GM18861 (cell line): ENCODE results near the gene PSTPIP2.
"Not testable (repeated sequence)": the region's sequence is repeated elsewhere in the genome, so short reads cannot be mapped to it uniquely, and the experiment has no call there.

Source experiments
- ATAC-seq: cut with Tn5 transposase; IDR thresholded peaks from one replicate; pipeline ENCODE4 v1.9.1; 2021; ENCODE audit not compliant: unreplicated experiment

Gene PSTPIP2

DNA sequence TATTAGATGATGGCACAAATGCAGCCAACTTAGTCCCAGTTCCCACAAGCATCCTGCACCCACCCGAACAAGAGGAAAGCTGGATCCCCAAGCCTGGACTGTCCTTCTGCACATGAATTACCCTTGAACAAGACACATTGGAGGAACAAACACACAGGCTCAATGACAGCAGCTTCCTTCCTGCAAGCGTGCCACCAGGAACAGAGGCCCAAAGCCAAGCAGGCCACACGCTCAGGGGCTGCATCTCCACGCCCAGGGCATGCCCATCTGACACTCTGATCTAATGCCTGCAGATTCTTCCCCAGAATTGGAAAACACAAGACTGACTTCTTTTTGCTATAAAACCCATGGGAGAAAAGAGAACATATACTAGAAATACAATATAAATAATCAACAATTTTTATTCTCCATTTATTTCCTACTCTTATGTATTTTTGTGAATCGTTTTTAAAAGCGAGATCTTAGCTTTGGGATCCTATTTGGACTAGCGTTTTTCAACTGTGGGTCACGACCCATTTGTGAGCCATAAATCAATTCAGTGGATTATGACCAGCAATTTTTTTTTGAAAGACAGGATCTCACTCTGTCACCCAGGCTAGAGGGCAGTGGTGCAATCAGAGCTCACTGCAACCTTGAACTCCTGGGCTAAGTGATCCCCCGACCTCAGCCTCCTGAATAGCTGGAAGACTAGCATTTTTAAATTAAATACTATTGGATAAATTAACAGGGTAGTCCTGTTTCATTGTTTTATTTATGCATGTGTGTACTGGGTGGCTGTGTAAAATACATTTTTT, 34.4 kb downstream of the PSTPIP2 start:
- ATAC-seq, result no peak

DNA sequence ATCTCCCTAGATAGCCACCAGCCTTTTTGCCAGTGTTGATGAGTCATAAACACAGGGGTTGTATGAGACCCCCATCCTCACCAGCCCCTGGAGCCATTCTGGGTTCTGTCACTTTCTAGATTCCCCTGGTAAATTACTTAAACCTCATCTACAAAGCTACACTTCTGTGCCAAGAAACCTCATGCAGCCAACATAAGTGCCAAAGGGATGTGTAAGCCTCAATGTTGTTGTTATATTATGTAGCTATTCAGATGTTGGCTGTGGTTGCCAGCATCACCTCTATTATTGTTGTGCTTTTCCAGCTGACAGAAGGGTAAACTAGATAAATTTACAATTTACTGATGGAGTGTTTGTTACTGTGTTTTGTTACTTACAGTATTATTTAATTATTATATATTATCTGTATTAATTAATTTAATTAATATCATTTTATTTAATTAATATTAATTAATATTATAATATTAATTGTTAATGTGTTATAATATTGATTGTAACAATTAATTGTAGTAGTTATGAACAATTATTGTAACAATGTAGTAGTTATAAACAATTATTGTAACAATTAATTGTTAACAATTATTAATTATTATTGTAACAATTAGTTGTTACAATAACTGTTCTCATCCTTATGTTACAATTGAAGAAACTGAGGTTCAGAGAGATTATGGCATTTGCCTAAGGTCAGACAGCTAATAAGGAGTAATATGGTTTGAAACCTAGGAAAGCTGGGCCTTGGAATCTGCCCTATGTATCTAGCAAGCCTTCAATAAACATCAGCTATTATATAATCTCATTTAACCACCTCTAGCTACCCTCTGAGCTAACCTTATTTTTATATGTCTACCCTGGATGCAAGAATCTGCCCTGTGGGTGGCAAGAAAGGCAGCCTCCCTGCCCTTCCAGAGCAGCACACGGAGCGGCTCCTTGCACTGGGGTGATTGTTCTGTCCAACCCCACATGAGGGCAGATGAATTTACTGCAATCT, 36.1 kb downstream of the PSTPIP2 start:
- no peak for ATAC-seq

DNA sequence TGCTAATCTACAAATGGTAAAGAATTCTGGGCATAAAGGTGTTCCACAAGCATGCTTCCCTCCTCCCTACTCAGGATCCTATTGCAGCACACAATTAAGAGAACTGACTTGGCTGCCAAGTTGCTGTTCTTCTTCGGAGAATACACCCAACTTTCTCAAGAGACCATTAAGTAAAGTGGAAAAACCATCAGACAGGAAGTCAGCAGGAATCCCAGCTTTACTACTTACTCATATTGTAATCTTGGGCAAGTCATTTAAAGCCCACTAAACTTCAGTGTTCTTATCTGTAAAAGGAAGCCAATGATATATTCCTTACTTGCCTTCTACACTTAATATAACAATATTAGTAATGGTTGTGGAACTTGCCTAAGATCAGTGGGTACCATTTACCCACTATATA, 37.8 kb downstream of the PSTPIP2 start:
- ATAC-seq, result no peak

GRCh38 chr18:46031741-46032140, 40.3 kb downstream of the PSTPIP2 start:
- no peak for ATAC-seq

GRCh38 chr18:46028536-46028891, 43.5 kb downstream of the PSTPIP2 start:
- no peak for ATAC-seq

DNA sequence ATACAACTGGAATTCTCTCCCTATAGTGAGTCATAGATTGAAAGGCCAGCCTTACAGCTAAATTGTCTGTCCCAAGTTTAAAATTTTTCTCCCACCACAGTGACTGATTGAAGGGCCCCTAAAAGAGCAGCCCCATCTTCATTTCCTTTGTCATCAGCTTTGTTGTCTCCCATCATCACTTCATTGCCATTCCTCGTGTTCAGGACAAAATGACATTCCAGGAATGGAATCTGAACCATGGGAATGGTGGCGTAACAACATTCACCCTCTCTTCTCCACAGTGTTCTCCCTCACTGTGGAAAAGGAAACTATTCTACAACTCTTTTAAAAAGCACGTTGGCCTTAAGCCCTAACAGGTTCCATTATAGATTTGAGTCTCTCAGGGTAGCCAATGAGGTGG, 52.1 kb downstream of the PSTPIP2 start:
- ATAC-seq, result no peak

GRCh38 chr18:46013484-46014189, 58.4 kb downstream of the PSTPIP2 start:
- peak; percentile 56 for ATAC-seq

DNA sequence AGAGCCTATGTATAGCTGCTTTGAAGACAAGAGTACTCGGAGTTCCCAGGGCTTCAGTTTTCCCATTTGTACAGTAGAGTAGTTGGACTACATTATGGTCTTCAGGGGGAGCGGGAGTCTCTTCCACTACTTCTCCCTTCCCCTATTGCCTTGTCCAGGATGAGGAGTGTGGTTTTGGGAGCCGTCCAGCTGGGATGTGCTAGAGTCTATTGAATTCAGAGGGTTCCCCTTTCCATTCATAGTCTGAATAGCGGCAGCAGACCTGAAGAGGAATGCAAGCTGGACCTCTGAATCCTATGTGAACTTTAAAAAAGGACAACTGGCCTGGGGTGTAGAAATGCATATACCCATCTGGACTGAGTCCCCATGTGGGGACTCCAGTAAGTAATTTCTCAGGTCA, 61.4 kb downstream of the PSTPIP2 start:
- ATAC-seq, result no peak

- ATAC-seq, result no peak
These were observed 62.0 kb downstream of the PSTPIP2 start for GRCh38 chr18:46010050-46010449.

- ATAC-seq, result no peak
These were observed 62.8 kb downstream of the PSTPIP2 start for GRCh38 chr18:46009125-46009840.

DNA sequence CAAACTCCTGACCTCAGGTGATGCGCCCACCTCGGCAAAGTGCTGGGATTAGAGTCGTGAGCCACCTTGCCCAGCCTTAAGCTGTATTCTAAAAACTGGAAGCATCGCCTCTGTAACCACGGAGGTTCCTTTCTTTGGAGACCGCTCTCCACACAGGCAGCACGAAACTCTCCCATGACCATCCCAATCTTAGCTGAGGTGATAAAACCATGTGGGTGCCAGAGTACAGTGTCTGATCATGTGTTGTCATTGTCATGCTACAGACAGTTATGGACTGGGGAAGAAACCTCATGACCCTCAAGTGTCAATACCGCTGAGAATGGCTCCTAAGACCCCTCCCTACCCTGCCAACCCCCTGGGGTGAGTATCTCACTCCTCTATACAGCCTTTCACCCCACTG, 63.5 kb downstream of the PSTPIP2 start:
- no peak for ATAC-seq

- no peak for ATAC-seq
These were observed 64.9 kb downstream of the PSTPIP2 start for GRCh38 chr18:46007165-46007564.

DNA sequence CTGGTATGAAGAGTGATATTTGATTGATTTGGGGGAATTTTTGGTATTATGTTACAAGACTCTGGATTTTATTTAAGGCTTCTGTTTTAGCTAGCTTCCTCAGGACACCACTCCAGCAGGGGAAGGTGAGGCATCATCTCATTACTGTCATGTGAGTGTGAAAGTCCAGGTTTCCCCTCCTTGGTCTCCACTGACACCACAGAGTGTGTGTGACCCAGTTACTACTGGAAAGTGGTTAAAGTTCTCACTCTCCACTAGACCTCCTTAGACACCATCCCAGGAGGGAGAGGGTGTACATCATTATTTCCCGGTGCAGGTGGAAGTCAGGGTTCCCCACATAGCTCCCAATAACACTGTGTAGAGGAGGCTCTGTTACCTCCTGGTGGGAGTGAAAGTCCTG, 69.1 kb downstream of the PSTPIP2 start:
- no peak for ATAC-seq

GRCh38 chr18:46001892-46002291, 70.2 kb downstream of the PSTPIP2 start:
- no peak for ATAC-seq

DNA sequence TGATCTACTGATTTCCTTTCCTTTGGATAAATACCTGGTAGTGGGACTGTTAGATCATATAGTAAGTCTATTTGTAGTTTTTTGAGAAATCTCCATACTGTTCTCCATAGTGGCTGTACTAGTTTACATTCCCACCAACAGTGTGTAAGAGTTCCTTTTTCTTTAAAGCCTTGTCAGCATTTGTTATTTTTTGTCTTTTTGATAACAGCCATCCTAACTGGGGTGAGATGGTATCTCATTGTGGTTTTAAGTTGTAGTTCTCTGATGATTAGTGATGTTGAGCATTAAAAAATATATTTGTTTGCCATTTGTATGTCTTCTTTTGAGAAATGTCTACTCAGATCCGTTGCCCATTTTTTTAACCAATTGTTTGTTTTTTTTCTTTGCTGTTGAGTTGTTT, 71.0 kb downstream of the PSTPIP2 start:
- no peak for ATAC-seq

DNA sequence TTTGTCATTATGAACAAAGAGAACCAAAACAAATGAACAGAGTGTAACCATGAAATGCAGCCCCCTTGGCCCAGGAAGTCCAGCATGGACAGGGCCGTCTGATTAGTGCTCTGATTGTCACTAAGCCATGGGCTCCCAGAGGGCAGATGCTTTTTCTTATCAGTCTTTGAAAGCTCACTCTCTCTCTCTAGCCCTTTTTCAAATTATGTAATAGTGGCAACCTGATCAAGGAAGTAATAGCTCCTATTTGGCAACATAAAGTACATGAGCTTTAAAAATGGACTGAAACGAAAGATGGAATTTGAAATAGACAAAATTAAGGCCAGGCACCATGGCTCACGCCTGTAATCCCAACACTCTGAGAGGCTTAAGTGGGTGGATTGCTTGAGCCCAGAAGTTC, 72.5 kb downstream of the PSTPIP2 start:
- no peak for ATAC-seq

GRCh38 chr18:45998244-45998643, 73.8 kb downstream of the PSTPIP2 start:
- ATAC-seq, result no peak

DNA sequence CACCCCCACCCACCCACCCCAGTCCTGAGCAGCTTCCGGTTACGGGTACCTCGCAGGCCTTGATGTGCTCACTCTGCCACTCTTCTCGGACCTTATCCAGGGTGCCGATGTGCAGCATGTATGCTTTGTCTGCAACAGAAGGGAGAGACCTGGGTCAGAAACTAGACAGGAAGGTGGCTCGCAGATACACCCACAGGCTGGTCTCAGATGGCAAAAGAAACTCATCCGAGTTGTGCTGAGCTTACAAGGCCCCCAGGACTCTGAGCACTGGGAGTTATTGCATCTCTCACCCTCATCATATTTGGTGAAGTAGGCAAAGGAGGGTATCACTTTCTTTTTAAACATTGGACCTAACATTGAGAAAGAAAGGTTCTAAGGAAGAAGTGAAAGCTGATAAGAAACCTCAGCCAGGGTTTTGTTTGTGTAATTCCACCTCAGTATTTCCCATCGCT, 74.3 kb downstream of the PSTPIP2 start:
- ATAC-seq, result no peak

GRCh38 chr18:45995461-45995860, 76.6 kb downstream of the PSTPIP2 start:
- ATAC-seq, result no peak

DNA sequence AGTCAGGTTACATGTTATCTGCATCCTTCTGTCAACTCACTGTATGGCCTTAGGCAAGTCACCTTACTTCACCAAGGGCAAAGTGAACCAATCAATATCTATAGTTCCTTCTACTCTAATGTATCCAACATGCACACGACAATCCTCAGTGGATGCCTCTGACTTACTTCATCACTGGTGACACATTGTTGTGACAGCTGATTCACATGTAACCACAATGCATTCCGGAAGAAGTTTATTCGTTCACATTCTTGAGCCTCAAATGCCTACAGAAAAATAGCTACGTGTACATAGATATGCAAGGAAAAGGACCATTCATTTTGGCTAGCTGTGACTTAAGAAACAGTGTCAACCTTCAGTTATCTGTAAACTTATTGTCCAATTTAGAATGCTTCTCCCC, 78.6 kb downstream of the PSTPIP2 start:
- ATAC-seq, result no peak

- ATAC-seq, result not testable (repeated sequence)
These were observed 79.5 kb downstream of the PSTPIP2 start for GRCh38 chr18:45992527-45992926.
